HG03280 (cell line): Measurements from ENCODE around the gene PPP1R9B.

Experiments used
- ATAC-seq: cut with Tn5 transposase; IDR thresholded peaks from one replicate; pipeline ENCODE4 v1.9.1; 2021; ENCODE audit warnings: mild to moderate bottlenecking, moderate library complexity; ENCODE audit not compliant: unreplicated experiment

The PPP1R9B gene

DNA sequence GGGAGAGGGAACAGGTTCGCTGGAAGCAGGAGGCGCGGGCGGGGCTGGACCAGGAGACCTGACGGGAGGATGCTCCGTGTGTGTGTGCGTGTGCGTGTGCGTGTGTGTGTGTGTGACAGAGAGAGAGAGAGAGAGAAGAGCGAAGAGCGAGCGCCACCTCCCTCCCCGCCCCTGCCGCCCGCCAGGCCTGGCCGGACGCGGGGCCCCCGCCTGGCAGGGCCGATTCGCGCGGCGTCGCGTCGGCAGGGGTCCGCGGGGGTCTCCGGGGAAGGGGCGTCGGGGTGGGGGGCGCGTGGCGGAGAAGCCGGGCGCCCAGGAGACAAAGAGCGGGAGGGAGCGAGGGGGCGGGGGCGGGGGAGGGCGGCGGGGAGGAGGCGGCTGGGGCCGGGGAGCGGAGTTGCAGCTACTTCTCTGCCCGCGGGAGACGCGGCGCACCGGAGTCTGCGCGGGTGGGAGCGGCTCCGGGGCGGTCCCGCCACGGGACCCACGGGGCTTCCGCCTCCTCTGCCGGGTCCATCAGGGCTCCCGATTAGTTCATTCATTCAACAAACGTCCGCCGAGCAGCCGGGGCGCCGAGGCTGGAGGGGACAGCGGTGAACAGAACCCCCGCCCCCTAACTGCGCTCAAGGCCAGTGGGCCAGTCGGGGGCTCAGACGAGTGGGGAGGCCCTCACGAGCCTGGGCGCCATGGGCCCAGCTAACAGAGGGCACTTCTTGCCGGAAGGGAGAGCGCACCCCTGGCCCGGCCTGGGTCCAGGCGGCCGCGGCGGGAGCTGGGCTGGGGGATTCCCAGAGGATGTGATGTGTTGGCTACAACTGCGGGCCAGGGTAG lies 20.5 kb downstream of the PPP1R9B start, which contains the start of gene SAMD14:
Gene SAMD14, minus strand, starts transcription at position 433 of the 831 bp plus-strand sequence. CDS start 5,201 bp downstream, outside the sequence.
- ATAC-seq = no peak

DNA sequence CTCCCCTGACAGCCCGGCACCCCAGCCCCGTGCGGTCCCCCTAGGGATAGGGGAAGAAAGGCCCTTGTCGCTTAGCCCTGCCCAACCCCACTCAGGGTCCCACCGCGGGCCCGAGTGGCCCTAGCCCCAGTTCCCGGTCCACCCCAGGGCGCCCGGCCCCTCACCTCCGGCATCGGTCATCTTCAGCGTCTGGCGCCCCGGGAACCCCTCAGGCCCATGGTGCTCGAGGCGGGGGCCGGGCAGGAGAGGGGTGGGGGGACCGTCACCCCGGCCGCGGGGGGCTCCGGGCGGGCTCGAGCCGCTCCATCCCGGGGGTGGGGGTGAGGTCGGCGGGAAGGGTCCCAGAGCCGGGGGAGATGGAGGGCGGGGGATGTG lies 21.1 kb downstream of the PPP1R9B start:
- no peak for ATAC-seq

GRCh38 chr17:50128441-50129352 lies 21.8 kb downstream of the PPP1R9B start:
- no peak for ATAC-seq

DNA sequence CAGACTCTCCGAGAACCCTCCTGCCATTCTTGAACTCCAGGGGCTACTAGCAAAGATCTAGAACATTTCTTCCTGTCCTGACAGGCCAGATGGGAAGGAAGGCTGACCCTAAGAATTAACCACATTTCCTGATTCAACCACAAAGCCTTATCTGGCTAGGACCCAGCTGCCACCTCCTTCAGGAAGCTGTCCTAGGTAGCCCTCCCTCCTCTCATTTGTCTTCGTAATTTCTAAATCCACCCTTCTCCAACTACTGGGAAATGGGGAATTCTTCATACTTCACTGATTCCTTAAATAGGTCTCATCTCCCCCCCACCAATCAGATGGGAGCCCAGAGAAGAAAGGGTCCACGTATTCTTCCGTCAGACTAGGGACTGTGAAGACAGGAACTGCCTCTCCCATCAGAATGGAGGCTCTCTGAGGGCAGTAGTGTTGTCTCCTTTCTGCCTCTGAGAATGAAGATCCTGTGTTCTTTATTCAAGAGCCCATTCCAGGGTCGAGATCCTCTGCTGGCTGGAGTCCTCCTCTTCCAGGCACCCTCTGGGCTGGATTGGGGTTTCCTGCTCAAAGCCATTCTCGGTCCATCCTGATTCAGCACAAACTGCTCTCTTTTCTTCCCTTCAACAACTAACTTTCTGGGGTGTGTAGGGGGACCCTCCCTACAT lies 22.6 kb downstream of the PPP1R9B start:
- no peak for ATAC-seq

- ATAC-seq = no peak
Measured at GRCh38 chr17:50125420-50125997, 25.0 kb downstream of the PPP1R9B start.

DNA sequence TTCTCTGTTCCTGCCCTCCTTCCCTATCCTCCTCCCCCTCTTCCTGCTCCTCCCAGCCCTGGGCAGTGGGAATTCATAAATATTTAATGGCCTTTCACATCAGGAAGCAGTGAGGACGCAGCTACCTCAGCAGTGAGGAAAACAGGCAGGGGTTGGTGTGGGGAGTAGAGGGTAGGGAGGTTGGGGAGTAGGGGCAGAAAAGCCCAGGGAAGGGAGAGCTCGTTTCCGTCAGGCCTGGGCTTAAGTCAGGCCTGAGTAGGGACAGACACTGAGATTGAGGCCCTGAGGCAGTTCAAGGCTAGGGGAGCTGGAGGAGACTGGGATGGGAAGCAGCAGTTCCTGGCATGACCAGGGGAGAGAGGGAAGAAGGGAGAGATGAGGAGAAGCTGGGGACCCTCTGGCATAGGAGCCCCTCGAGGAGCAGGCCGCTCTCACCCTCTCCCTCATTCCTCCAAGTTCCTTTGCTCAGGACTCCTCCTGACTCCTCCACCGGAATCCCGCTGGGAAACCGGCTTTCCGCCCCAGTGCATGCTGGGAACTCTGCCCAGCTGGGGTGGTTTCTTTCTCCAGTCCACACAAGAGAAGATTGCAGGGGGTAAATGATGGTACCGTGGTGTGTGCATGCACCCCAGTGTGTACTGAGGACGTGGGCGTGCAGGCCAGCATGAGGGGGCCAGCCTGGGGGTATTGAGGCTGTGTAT lies 26.7 kb downstream of the PPP1R9B start:
- ATAC-seq = no peak

DNA sequence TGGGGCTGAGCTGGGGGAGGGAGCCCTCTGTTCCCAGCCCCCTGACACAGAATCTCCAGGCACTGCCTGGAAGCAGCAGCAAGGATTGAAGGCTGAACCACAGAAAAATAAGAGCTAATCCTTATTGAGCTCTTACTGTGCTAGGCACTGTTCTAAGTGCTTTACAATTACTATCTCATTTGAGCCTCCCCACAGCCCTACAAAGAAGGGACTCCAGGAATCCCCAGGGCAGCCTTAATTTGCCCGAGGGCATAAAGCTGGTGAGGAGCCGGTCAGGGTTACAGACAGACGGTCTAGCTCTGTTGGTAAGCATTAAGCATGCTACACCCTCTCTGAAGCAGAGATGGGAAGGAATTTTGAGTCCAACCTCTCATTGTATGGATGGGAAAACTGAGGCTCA lies 27.5 kb downstream of the PPP1R9B start:
- no peak for ATAC-seq

DNA sequence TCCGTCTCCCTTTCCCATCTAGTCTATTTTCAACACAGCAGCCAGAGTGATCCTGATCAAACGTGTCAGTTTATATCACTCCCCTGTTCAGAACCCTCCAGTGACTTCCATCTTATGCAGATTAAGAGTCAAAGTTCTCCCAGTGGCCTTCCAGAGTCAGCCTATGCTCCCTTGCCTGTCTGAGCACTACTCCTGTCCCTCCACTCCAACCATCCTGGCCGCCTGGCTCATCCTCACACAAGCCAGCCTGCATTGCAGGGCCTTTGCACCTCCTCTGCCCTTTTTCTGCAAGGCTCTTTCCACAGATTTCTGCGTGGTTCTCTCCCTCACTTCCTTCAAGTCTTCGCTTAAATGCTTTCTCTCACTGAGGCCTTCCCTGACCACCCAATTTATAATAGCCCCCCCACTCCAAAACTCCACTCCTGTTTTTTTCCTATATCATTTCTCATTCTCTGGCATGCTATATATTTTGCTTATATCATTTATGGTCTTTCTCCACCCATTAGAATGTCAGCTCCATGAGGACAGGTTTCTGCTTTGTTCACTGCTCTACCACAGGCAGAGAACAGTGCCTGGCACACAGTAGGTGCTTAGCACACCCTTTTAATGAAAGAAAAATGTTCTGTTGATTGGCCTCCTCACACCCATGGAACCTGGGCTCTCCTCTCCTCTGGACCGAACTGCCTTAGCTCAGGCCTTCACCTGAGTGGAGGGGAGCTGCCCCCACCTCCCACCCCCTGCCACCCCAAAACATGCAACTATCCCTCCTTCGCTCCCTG lies 29.8 kb downstream of the PPP1R9B start:
- no peak for ATAC-seq

- no peak for ATAC-seq
Measured at GRCh38 chr17:50118828-50119218, 31.7 kb downstream of the PPP1R9B start.

GRCh38 chr17:50118076-50118827 lies 32.2 kb downstream of the PPP1R9B start:
- ATAC-seq = no peak

- peak; percentile 58 for ATAC-seq
Measured at GRCh38 chr17:50117202-50118051, 33.0 kb downstream of the PPP1R9B start.

- ATAC-seq = no peak
Measured at GRCh38 chr17:50115756-50116155, 34.7 kb downstream of the PPP1R9B start.

DNA sequence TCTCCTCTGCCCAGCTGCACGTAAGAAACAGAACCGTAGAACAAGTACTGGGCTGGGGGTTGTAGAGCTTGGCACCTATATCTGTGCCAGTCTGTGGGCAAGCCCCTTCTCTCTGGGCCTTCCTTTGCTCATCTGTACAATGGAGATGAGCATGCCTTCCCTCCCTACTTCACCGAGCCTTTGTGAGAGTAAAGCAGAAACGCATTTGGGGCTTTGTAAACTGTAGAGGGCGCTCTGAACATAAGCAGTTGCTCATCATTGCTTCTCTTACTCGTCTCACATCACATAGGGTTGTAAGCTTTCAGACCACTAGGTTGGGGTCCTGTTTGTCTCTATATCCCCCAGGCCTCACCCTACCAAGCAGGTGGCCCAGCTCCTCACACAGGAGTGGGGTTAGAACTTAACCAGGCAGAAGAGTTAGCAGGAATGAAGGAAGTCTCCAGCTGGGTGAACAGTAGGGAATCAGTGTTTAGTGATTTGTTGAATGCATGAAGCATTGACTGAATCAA lies 35.6 kb downstream of the PPP1R9B start:
- no peak for ATAC-seq

- no peak for ATAC-seq
Measured at GRCh38 chr17:50114401-50114800, 36.1 kb downstream of the PPP1R9B start.

DNA sequence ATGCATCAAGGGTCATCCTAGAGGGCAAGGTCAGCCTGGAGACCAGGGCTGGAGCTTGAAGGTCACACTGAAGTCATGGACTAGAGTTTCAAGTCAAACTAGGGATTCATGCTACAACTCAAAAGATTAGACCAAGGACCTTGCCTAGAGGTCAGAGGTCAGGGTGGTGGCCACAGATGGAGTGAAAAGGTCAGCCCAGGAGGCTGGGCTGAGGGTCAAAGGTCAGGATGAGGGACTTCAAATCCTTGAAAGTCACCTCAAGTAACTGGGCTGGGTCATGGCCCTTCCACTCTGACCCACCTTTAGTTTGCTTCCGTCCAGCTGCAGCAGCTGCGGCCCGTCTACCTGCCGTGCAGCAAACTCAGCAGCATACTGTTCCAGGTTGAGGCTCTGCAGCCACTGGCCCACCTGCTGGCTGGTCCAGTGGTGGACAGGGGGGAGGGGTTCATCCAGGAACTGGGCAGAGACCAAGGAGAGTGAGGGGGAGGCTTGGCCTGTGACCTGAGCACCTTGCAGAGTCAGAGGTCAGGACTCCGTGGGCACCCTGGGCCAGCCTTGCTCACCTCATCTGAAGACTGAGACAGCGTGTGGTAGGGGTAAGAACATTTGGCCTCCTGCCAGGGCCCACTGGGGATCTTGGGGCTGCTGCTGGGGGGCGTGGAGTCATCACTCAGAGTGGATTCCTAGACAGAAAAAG lies 36.7 kb downstream of the PPP1R9B start:
- ATAC-seq = no peak

DNA sequence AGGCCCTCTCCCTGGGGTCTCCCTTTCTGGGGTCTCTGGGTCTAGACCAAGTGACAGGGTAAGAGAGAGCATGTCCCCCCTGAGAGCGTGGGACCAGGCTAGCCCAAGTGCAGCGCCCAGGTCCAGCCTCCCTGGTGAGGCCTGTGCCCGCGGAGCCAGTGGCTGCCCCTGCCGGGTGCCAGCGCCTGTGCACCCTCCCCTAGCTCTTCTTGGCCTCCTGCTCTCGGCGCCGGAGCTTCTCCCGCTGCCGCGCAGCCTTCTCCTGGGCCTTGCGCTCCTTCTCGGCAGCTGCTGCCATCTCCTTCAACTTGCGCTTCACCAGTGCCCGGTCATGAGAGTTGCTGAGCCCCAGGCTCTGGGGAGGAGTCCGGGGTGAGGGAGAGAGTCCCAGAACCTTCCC lies 37.8 kb downstream of the PPP1R9B start:
- no peak for ATAC-seq
